Activated CD8-positive, alpha-beta memory T cell treated with anti-CD3 and anti-CD28 coated beads for 4 hours (primary cell): ENCODE data around the gene NPHP1.
"Not testable (repeated sequence)": the region's sequence is repeated elsewhere in the genome, so short reads cannot be mapped to it uniquely, and the experiment has no call there.

Experiments
- DNase-seq, 2 donors: peaks; one replicate each; pipeline ENCODE4 v3.0.0-alpha.2; 2020; ENCODE audit warnings: low read depth in 2 of 2

The NPHP1 gene

DNA sequence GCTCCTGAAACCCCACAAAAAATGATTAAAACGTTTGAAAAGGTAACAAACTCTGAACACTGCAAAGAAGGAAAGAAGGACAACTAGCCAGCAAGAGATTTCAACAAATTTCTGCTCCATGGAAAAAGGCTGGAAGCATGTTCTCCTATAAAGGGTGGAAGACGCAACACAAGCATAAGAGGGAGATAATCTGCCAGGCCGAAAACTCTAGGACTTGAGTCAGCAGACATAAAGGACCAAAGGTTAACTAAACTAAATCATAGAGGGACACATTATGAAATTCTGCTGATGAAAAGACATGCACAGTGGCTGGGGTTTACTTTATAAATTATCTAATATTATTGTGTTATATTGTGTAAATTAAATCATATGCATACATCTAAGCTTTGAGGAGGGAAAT, 6.8 kb downstream of the NPHP1 start:
- DNase-seq: no peak

DNA sequence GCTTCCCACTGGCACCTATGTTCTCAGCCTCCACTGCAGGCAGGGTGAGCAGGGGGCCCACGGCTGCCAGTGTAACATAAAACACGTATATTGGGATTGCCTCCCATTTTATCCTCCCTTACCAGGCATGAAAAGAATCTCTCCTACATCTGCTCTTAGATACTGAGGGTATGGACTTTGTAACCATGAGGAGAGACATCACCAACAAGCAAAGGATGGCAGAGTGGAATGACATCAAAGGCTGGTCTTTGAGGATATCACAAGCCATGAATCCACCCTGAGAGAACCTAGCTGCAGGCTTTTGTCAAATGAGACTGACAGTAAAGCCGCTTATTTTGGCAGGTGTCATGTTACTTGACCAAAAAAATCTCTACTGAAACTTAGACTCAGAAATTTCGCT, 7.4 kb downstream of the NPHP1 start:
- no peak for DNase-seq

DNA sequence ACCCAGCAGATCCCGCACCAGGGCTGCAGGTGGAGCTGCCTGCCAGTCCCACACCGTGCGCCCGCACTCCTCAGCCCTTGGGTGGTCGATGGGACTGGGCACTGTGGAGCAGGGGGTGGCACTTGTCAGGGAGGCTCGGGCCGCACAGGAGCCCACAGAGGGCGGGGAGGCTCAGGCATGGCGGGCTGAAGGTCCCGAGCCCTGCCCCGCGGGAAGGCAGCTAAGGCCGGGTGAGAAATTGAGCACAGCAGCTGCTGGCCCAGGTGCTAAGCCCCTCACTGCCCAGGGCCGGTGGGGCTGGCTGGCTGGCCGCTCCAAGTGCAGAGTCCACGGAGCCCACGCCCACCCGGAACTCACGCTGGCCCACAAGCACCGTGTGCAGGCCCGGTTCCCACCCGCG, 14.6 kb downstream of the NPHP1 start:
- not testable (repeated sequence) for DNase-seq

DNA sequence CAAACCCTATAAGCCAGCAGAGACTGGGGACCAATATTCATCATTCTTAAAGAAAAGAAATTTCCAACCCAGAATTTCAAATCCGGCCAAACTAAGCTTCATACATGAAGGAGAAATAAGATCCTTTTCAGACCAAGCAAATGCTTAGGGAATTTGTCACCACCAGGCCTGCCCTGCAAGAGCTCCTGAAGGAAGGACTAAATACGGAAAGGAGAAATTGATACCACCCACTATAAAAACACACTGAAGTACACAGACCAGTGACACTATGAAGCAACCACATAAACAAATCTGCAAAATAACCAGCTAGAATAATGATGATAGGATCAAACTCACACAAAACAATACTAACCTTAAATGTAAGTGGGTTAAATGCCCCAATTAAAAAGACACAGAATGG, 22.4 kb downstream of the NPHP1 start:
- DNase-seq: no peak

DNA sequence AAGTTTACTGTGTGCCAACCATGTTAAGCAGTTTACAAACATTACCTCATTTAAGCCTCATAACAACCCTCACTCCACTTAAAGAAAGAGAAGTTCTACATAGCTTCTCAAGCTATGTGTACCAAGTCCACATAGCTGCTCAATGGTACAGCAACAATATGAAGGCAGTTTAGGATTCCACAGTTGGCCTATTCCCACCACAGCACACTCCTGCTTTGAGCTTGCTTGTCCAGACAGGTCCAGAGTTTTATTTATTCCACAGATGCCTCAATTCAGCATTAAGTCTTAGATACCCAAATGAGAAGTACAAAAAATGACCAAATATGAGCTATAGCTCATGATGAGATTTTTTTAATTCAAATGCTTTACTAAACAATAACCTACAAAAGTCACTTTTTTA, 24.8 kb downstream of the NPHP1 start:
- no peak for DNase-seq

DNA sequence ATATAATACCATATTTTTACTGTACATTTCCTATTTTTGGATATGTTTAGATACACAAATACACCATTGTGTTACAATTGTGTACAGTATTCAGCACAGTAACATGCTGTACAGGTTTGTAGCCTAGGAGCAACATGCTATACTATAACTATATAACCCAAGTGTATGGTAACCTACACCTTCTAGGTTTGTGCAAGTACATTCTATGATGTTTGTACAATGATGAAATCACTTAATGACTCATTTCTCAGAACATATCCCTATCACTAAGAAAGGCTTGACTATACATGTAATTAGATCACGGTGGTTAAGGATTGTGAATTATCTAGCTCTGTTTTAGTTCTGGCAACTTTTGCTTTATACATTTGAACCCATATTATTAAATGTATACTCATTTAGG, 31.3 kb downstream of the NPHP1 start:
- DNase-seq: no peak

DNA sequence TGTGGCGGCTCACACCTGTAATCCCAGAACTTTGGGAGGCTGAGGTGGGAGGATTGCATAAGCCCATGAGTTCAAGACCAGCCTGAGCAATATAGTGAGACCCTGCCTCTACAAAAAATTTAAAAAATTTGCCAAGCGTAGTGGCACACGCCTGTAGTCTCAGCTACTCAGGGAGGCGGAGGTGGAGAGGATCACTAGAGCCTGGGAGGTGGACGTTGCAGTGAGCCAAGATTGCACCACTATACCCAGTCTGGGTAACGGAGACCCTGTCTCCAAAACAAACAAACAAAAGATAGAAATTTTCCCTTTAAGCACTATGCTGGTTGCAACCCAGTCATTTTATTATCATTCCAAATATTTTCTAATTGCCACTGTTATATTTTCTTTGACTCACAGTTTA, 32.3 kb downstream of the NPHP1 start:
- no peak for DNase-seq

DNA sequence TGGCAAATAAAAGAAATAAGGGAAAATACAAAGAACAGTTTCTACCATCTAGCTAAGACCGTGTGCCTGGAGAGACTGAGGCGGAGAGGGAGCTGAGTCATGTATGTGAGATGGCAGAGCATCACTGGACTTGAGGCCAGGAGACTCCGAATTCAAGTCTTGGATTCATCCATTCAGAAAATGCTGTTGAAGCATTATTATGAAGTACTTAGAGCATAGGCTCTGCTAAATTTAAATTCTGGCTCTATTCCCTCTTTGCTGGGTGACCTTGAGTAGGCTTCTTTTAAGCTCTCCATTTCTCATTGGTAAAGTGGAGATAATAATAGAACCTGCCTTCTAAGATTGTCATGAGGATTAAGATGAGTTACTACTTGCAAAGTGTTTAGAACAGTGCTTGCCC, 34.7 kb downstream of the NPHP1 start:
- DNase-seq: no peak

DNA sequence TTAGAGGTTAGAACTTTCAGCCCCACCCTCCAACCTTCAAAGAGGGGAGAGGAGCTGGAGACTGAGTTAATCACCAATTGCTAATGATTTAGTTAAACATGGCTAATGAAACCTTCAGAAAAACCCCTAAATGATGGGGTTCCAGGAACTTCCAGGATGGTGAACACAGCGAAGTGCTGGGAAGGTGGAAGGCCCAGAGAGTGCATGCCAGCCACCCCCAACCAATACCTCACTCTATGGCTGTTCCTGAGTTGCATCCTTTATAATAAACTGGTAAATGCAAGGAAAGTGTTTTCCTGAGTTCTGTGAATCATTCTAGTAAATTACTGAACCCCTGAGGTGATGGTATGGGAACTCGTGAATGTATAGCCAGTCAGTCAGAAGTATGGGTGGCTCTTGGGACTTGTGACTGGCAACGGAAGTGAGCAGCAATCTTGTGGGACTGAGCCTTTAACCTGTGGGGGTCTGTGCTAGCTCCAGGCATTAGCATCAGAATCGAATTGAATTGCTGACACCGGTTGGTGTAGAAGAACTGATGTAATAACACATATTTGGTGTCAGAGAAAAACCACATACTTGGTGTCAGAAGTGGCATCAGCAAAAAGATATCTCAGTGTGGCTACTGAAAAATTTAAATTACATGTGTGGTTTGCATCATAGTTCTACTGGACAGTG, 37.4 kb downstream of the NPHP1 start:
- DNase-seq: no peak

DNA sequence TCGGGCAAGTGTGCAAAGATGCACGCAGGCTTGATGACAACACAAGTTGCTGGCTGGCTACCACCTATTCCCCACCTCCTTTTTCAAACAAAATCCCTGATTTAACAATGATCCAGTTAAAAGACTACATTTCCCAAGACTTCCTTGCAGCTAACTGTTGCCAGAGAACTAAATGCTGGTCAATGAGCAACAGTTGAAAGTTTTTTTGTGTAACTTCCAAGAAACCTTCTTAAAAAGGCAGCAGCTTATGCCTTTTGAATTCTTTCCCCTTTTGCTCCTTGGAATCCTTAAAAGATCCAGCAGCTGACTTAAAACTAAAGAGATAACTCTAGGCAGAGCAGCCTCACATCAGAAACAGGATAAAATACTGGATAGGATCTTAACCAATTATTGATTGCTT, 38.5 kb downstream of the NPHP1 start:
- DNase-seq: no peak

DNA sequence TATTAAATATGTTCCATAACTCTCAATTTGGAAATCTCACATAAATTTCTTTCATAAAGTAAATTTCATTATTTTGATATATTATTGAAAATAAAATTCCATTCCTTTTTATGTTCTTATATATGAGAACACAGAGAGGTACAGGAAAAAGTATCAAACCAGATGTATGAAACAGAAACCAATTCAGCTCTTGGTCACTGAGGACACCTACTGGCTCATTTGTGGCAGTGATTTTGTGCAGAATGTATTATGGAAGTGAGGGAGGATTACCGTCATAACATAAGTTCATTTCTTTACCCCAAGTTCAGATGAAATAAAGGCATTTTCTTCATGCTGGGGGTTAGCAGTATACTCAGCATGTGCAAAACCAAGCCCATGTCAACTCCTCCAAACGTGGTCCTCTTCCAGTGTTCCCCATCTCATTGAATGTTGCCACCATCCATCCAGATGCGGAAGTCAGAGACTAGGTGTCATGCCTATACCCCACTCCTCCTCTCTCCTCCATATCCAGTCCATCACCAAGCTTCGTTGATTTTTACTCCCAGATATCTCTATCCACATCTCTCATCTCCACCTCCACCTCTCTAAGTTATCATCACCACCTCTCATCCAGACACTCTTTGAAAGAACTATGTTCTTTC, 47.5 kb downstream of the NPHP1 start:
- DNase-seq: no peak

DNA sequence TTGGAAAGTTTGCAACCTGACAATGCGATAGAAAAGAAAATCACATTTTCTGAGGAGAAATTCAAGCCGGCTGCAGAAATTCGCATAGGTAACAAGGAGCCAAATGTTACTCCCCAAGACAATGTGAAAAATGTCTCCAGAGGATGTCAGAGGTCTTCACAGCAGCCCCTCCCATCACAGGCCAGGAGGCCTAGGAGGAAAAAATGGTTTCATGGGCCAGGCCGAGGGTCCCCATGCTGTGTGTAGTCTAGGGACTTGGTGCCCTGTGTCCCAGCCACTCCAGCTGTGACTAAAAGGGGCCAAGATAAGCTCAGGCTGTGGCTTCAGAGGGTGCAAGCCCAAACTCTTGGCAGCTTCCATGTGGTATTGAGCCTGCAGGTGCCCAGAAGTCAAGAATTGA, 50.0 kb downstream of the NPHP1 start:
- not testable (repeated sequence) for DNase-seq

DNA sequence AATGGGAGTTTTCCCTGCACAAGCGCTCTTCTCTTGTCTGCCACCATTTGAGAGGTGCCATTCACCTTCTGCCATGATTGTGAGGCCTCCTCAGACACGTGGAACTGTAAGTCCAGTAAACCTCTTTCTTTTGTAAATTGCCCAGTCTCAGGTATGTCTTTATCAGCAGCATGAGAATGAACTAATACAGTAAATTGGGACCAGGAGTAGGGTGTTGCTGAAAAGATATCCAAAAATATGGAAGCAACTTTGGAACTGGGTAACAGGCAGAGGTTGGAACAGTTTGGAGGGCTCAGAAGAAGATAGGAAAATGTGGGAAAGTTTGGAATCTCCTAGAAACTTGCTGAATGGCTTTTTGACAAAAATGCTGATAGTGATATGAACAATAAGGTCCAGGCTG, 50.6 kb downstream of the NPHP1 start:
- not testable (repeated sequence) for DNase-seq

DNA sequence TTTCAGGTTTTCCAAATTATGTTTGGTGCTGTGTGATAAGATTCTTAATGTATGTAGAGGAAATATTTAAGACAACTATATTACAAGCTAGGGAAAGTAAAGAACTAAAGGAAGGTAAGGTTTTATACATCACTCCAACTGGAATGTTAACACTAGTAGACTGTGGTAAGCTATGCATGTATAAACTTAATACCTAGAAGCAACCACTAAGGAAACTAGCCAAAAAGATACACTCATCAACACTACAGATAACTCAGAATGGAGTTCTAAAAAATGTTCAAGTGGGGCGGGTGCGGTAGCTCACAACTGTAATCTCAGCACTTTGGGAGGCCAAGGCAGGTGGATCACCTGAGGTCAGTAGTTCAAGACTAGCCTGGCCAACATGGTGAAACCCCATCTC, 51.4 kb downstream of the NPHP1 start:
- DNase-seq: no peak

DNA sequence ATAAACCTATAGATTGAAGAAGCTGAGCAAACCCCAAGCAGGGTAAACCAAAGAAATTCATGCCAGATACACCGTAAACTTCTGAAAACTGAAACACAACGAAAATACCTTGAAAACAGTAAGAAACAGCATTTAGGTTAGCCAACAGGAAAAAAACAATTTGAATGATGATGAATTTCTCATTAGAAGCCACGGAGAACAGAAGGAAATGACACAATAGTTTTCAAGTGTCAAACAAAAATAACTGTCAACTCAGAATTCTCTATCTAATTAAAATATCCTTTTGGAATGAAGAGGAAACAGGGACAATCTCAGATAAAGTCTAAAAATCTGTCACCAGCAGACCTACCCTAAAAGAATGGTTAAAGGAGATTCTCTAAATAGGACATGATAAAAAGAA, 51.9 kb downstream of the NPHP1 start:
- no peak for DNase-seq

DNA sequence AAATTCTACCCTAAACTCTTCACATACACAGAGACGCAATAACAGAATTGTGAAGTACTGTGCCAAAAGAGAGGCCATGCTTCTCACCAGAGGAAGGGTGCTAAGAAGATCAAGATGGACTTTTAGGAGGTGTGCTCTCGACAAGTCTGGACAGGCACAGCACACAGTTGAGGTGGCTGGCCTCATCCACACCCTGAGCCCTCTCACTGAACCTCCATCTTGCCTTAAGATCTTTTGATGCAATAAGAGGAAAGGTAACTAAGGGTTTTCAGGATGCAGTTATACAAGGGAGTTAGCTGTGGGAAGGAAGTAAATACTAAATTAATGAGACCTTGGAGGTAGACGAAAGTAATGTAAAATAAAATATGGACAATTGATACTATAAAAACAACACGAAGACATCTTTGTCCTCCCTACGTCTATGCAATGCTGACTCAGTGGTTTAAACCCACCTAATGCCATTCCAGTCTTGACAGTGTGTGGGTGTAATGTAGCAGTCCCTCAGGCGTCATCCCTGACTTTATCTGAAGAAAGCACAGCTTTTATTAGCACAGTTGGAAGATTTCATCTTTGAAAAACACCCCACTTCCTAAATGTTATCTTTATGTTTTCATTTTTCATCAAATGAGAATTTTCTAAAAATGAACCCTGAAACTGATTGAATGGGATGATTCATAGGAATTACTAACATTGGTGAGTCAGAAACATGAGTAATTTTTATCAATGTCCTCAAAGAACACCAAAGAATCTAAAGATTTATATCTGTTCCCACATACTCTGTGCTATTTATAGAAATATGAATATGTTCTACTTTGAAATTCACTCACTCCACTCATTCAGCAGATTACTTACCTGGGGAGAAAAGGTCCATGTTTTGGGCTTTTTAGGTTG, 55.2 kb downstream of the NPHP1 start:
- no peak for DNase-seq

DNA sequence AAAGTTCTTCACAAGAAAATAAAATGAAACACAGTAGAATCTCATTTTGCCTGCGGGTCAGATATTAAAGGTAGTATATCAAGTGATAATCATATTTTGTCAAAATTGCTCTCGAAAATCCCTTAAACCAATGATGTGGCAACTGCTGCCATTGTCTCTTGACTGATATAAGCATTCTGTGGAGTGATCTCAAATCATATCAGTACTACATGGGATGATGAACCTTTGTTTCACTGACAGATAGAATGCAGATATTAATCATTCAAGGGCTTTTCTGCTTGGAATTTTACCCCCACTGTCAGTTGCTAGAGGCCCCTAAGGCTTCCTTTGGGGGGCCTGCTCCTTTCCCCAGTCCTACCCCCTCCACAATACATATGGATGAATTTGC, 57.9 kb downstream of the NPHP1 start:
- no peak for DNase-seq

DNA sequence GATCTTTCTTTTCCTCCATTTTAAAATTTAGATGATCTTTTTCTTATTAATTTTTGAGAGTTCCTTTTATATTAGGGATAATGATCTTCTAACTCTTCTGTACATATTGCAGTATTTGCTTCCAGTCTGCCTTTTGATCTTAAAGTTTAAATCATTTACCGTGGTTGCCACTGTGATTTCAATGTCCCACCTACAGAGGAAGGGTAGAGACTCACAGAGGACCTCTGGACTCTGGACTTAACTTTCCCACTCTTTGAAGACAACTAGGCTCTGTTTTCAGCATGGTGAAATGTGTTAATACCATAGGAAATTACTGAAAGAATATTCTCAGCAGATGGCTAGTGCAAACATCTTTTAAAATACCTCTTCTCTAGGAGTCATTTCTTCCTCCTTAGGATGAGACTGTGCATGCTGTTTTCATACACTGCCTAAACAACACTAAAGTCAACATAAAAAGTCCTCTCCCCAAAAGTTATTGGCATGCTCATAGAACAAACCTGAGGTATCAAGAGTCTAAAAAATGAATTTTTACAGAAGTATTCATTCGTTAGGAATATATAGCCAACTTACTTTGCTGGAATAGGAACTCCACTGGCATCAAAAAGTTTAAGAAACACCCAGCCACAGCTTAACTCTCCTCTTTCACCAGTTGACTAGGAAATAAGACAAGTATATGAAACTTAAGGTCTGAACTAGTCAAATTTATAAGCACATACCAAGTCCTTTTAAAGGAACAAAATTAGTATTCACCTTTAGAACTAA, 58.4 kb downstream of the NPHP1 start:
- no peak for DNase-seq

DNA sequence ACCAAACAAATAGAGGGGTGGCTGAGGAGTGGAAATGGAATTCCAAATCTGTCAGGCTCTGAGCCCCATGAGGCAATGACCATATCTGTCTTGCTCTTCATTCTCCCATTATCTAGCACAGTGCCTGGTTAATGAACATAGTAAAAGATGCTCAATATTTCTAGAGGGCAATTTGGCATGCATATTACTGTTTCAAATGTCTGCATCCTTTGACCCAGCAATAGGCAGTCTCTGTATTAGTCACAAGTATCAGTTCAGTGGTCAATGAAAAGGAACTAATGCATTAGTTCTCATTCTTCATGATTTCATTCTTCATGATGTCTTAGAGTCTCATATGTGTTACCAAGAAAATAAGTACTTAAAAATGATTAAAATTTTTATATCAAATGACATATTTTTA, 60.8 kb downstream of the NPHP1 start:
- no peak for DNase-seq

DNA sequence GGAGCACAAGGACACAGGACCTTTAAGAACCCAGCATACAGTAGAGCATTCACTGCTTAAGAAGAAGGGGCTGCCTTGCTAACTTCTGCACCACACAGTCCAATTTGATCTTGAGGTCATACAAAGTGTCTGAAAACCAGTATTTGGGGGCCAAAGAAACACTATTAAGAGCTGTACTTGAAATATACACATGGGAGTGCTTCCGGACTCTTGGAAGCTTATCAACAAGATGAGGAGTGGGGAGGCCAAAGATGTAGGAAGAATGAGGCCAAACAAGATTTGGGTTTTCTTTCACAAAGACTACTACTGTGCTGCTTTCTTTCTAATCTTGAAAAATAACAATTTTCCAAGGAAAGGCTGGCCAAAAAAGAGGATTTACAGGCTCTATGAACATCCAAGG, 64.4 kb downstream of the NPHP1 start:
- no peak for DNase-seq

DNA sequence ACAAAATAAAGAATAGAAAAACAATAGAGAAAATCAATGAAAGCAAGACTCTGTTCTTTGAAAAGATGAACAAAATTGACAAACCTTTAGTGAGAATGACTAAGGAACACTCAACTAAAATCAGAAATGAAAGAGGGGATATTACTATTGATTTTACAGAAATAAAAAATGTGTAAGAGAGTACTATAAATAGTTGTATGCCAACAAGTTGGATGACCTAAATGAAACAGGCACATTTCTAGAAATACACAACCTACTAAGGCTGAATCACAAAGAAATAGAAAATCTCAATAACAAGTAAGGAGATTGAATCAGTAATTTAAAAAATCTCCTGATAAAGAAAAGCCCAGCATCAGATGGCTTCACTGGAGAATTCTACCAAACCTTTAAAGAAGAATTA, 70.8 kb downstream of the NPHP1 start:
- DNase-seq: no peak

DNA sequence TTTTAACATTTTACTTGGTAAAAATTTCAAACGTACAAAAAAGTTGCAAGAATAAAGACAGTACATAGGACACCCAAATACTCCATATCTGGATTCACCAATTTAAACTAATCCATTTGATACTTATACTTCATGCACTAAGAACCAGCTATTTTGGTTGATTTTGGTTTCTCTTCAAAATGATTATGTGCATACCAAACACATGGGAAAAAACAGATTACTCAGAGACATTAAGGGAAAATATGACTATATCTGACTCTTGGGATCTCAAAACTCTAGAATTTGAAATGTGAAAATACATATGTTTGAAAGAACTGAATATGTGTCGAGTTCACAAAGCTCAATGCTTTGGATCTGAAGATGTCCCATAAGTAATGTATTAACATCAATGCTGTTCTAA, 73.6 kb downstream of the NPHP1 start:
- no peak for DNase-seq
